Common myeloid progenitor, CD34-positive (primary cell): Measurements from ENCODE around the gene WDR54. TPM values are rescaled to one million over a fixed set of nuclear protein-coding genes. Genes with fewer than 3 reads are reported as not detected.

ENCODE experiments used
- CTCF ChIA-PET: fragments of 350-600 bp; sonication (Branson Sonifier 250); formaldehyde crosslinking; loops from one replicate; lab custom pipeline; 2021; ENCODE audit warnings: antibody characterized with exemption; lab: Charles Lee
- POLR2A ChIA-PET: fragments of 350-600 bp; sonication (Branson Sonifier 250); formaldehyde crosslinking; loops from one replicate; lab custom pipeline; 2021; ENCODE audit warnings: antibody characterized with exemption; lab: Charles Lee
- DNase-seq, 3 donors: peaks; one replicate each; pipeline versions ENCODE4 v3.0.0 to v3.0.0-alpha.2; 2013
- H3K27ac ChIP-seq, 2 experiments: 1 replicate in 1 of 2; 2 replicates in 1 of 2; pipeline ENCODE4 v1.7.0; 2013; ENCODE audit warnings: inconsistent platforms in 2 of 2, low read length in 2 of 2, mild to moderate bottlenecking in 2 of 2, low read depth in 1 of 2, moderate library complexity in 1 of 2; ENCODE audit not compliant: severe bottlenecking in 2 of 2, insufficient read depth in 1 of 2, poor library complexity in 1 of 2
- H3K27me3 ChIP-seq, 5 experiments: replicated peaks in 2 of 5; 1 replicate in 3 of 5; 2 replicates in 2 of 5; pipeline versions ENCODE4 v1.6.1 to v1.7.0; 2013; ENCODE audit warnings: low read length in 4 of 5, mild to moderate bottlenecking in 2 of 5, moderate library complexity in 2 of 5, inconsistent platforms in 1 of 5; ENCODE audit not compliant: insufficient read depth in 5 of 5, control insufficient read depth in 4 of 5
- H3K36me3 ChIP-seq, 4 experiments: 1 replicate in 2 of 4; 2 replicates in 2 of 4; pipeline versions ENCODE4 v1.6.1 to v1.7.0; 2013; ENCODE audit warnings: low read length in 3 of 4, control low read depth in 1 of 4, mild to moderate bottlenecking in 1 of 4; ENCODE audit not compliant: control insufficient read depth in 4 of 4, insufficient read depth in 4 of 4
- H3K4me1 ChIP-seq, 4 experiments: 1 replicate in 3 of 4; 2 replicates in 1 of 4; pipeline versions ENCODE4 v1.6.1 to v1.7.1; 2013; ENCODE audit warnings: low read length in 3 of 4, mild to moderate bottlenecking in 3 of 4, control low read depth in 1 of 4, inconsistent platforms in 1 of 4, moderate library complexity in 1 of 4; ENCODE audit not compliant: control insufficient read depth in 4 of 4, insufficient read depth in 4 of 4; ENCODE audit errors: control extremely low read depth in 1 of 4
- H3K4me3 ChIP-seq, 7 experiments: 1 replicate in 4 of 7; 2 replicates in 3 of 7; pipeline versions ENCODE4 v1.5.1 to v1.7.0; 2013; ENCODE audit warnings: mild to moderate bottlenecking in 7 of 7, low read length in 6 of 7, moderate library complexity in 6 of 7, inconsistent platforms in 2 of 7, low read depth in 2 of 7, control low read depth in 1 of 7; ENCODE audit not compliant: insufficient read depth in 4 of 7, control insufficient read depth in 1 of 7; ENCODE audit errors: extremely low read depth in 1 of 7
- H3K9me3 ChIP-seq, 5 experiments: 1 replicate in 4 of 5; 2 replicates in 1 of 5; pipeline versions ENCODE4 v1.6.1 to v1.7.1; 2013; ENCODE audit warnings: low read length in 4 of 5, mild to moderate bottlenecking in 2 of 5, inconsistent platforms in 1 of 5, low read depth in 1 of 5, moderate library complexity in 1 of 5; ENCODE audit not compliant: control insufficient read depth in 4 of 5, insufficient read depth in 2 of 5; ENCODE audit errors: control extremely low read depth in 1 of 5
- WGBS: methylation state at CpG from one replicate; pipeline ENCODE4 v1.1.5; 2013; ENCODE audit not compliant: insufficient coverage; 5-methylcytosine and 5-hydroxymethylcytosine counted together
- polyA plus RNA-seq: library from polyadenylated mRNA; unstranded; fragments of 120-200 nt; gene quantifications from one replicate; pipeline ENCODE4 v1.2.1, GENCODE V29; 2013

Gene WDR54, protein sequence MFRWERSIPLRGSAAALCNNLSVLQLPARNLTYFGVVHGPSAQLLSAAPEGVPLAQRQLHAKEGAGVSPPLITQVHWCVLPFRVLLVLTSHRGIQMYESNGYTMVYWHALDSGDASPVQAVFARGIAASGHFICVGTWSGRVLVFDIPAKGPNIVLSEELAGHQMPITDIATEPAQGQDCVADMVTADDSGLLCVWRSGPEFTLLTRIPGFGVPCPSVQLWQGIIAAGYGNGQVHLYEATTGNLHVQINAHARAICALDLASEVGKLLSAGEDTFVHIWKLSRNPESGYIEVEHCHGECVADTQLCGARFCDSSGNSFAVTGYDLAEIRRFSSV
- 36.8 TPM for polyA plus RNA-seq

DNA sequence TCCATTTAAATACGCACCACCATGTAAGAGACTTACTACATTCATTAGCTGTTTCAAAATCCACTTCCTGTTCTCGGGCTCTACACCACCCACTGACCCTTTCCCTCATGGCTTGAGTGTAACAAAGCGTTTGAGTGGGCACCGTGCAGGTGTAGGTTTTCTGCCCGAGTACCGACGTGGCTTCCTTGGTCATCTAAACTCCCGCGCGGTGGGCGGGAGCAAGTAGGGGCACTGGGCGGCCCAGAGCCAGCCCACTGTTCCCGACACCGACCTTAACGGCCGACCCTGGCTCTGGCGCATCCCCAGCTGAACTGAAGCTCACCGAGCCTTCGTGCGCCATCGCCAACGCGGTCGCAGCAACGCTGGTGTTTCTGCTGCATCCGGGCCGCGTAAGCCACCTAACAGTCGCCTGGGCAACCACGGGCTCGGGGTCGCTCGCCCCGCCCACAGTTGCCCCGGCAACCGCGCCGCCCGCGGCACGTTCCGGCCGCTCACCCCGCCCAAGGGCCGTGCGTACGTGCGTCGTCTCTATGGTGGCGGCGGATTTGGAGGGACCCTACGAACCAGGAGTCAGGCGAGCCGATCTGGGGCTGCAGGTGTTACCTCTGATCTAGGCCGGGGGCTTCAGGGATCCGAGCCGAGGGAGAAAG lies at the start of gene WDR54, which contains the start of gene C2orf81:
Gene WDR54 (plus strand): TSS at position 510 of the 650 bp plus-strand sequence. CDS start 424 bp downstream, outside the sequence.
Gene C2orf81 (minus strand): TSS at position 399 of the 650 bp plus-strand sequence. CDS start 59 bp downstream, at position 340.
- Histone ChIP-seq H3K4me3 (peak within 1 kb of the TSS; percentile 47 to 92 (median 77)), H3K27ac (peak within 1 kb of the TSS; percentile 80), H3K9me3 (no peaks in the 10 kb centered on the region), H3K27me3 (no peaks in the 10 kb centered on the region), H3K4me1 (peaks cover 0 to 19% (median 13%) of the 10 kb centered on the region in 4 experiments), H3K36me3 (peaks cover 0 to 19% (median 9%) of the 10 kb centered on the region in 4 experiments)
- DNase-seq: peak; percentile 88 to 94 (median 93)
- 0% methylated on average over 50 of the region's 57 CpGs for WGBS
- CTCF ChIA-PET: interaction anchor here (0.7 to 1.3 kb wide), 7 partner anchors 11 to 110 kb away, joined by 3 to 4 read pairs (median 3); partner anchors contain the start of gene INO80B
- POLR2A ChIA-PET: interaction anchor here (0.6 to 1.7 kb wide), 3 partner anchors 37 to 1205 kb away, joined by 3 to 6 read pairs (median 4); partner anchors contain the start of gene WBP1

DNA sequence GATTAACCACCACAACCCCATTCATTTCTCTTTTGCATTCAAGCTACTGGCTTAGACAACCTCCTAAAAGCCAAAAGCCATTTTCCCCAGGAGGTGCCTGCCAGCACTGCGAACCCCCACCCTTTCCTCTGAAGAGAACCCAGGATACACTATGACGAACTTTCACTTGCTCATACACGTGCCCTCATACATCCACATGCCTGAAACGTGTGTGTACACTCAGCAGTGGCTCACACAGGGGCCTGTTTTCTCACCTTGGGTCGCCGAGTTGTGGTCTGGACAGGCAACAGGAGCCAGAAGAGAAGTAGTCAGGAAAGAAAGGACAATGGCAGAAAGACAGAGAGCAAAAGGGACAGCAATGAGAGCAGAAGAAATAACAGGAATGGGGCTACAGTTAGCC lies 48.9 kb upstream of the WDR54 start:
- ChIA-PET POLR2A (no interaction called here), CTCF (no interaction called here)
- peaks cover 0 to 12% (median 3%) of the 10 kb centered on the region in 4 experiments for H3K4me1 ChIP-seq
- WGBS: 100% methylated on average over 4 of the region's 6 CpGs
- peaks cover 7 to 71% (median 52%) of the 10 kb centered on the region in 4 experiments for H3K36me3 ChIP-seq
- no peak overlapping the region for H3K4me3 ChIP-seq
- H3K9me3 ChIP-seq: no peaks in the 10 kb centered on the region
- no peaks in the 10 kb centered on the region for H3K27me3 ChIP-seq
- H3K27ac ChIP-seq: no peak overlapping the region
- DNase-seq: no peak

DNA sequence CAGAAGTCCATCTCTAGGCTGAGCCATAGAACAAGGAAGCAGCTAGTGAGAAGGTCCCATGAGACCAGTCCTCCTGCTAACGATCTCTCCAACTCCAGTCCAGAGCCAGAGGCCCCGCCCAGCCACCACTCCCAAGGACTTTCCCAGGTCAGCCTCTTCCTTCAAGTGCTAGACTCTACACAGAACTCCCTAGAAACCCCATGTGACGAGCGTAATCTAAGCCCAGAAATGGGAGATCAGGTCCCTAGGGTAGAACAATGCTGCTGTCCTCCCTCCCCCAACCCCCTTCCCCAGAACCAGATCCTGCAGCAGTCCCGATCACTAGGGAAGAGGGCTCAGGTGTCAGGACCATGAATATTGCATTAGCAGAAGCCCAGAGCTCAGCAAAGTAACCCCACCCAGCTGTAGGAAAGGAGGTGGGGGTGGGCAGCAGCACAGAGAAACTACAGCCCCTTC lies 48.3 kb upstream of the WDR54 start:
- WGBS: 100% methylated on average over 4 of the region's 5 CpGs
- H3K4me1 ChIP-seq: peaks cover 0 to 12% (median 3%) of the 10 kb centered on the region in 4 experiments
- ChIA-PET CTCF (no interaction called here), POLR2A (interaction anchor here (1.0 kb wide), 1 partner anchor 23 kb away, joined by 3 read pairs; no protein-coding TSS in a partner anchor)
- H3K4me3 ChIP-seq: no peak overlapping the region
- no peaks in the 10 kb centered on the region for H3K27me3 ChIP-seq
- H3K36me3 ChIP-seq: peaks cover 3 to 69% (median 48%) of the 10 kb centered on the region in 4 experiments
- H3K9me3 ChIP-seq: no peaks in the 10 kb centered on the region
- DNase-seq: no peak
- H3K27ac ChIP-seq: no peak overlapping the region

DNA sequence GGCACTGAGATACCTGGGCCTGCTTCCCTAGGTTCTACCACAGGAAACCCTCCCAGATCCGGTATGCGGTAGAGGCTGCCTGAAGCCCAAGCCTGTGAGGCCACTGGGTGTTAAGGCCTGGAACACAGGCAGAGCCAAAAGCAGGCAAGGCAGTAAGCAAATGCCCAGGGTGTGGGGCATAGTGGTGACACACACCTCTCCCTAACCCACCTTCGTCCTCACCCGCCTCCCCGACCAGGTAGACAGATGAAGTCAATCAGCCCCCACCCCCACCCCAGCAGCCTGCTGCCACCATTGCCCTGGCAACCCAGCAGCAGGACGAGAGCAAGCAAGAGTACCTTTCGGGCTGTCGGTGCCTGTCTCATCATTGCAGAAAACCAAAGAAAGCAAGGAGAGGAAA lies 47.5 kb upstream of the WDR54 start:
- ChIA-PET CTCF (no interaction called here), POLR2A (interaction anchor here (1.0 kb wide), 1 partner anchor 24 kb away, joined by 3 read pairs; no protein-coding TSS in a partner anchor)
- H3K36me3 ChIP-seq: peaks cover 0 to 62% (median 42%) of the 10 kb centered on the region in 4 experiments
- no peak overlapping the region for H3K4me3 ChIP-seq
- no peaks in the 10 kb centered on the region for H3K9me3 ChIP-seq
- H3K27me3 ChIP-seq: no peaks in the 10 kb centered on the region
- peaks cover 0 to 12% (median 3%) of the 10 kb centered on the region in 4 experiments for H3K4me1 ChIP-seq
- DNase-seq: no peak
- H3K27ac ChIP-seq: no peak overlapping the region
- WGBS: 98% methylated on average over 8 of the region's 8 CpGs

DNA sequence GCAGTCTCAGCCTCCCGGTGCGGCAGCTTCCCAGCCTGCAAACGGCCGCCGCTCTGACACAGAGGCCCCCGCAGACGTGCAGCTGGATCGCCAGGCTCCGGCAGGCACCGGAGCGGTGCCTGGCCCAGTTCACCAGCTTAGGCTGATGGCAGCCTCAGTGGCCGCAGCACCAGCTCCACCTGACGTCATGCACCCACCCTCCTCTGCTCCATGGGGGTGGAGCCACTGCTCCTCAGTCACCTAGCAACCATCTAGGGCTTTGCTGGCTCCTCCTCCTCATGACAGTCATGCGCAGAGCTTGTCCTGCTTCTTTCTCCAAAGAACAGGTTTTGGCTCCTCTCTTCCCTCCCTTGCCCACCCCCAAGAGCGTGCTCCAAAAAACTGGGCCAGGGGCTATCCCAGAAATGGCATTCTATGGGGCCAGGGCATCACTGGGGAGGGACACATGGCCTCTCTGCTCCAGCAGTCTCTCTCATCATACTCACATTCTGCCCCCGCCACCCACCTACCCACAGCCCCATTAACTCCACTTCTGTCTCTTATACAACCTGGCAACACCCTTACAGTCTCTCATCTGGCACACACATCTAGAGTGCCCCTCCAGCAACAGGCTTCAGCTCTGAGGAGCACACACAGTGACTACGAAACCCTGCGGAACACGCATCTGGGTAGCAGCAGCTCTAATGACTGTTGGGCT lies 46.9 kb upstream of the WDR54 start:
- ChIA-PET CTCF (no interaction called here), POLR2A (no interaction called here)
- DNase-seq: peak in 1 of 3 donors; percentile 5
- WGBS: 97% methylated on average over 19 of the region's 19 CpGs
- Histone ChIP-seq H3K4me1 (peaks cover 0 to 12% (median 5%) of the 10 kb centered on the region in 4 experiments), H3K4me3 (no peak overlapping the region), H3K36me3 (peaks cover 0 to 55% (median 39%) of the 10 kb centered on the region in 4 experiments), H3K27ac (no peak overlapping the region), H3K27me3 (no peaks in the 10 kb centered on the region), H3K9me3 (no peaks in the 10 kb centered on the region)

DNA sequence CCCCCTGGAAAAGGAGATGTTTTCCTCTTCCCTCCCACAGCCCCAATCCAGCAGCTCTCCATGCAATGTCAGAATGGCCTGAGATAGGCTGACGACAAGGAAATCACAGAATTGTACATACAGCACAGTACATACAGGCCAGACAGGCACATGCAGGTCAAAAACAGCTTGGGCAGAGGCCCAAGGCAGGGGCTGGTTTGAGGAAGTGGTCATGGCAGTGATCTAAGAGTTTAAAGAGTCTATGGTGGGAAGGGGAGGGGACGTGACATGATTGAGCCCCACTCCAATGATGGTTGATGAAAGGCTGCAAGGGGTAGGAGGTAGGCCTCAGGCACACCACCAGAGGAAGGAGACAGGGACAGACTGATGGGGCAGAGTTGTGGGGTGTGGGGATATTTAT lies 45.7 kb upstream of the WDR54 start:
- 40% methylated on average over 1 of the region's 2 CpGs for WGBS
- POLR2A ChIA-PET: no interaction called here
- Histone ChIP-seq H3K4me3 (no peak overlapping the region), H3K27me3 (no peaks in the 10 kb centered on the region), H3K4me1 (peaks cover 0 to 15% (median 12%) of the 10 kb centered on the region in 4 experiments), H3K9me3 (no peaks in the 10 kb centered on the region), H3K36me3 (peaks cover 0 to 44% (median 28%) of the 10 kb centered on the region in 4 experiments), H3K27ac (no peak overlapping the region)
- CTCF ChIA-PET: interaction anchor here (1.2 kb wide), 1 partner anchor 41 kb away, joined by 3 read pairs; no protein-coding TSS in a partner anchor
- DNase-seq: peak in 2 of 3 donors; percentile 28 to 39
